K562 (cell line): Measurements from ENCODE around the gene FES. TPM values are rescaled to one million over a fixed set of nuclear protein-coding genes. Genes with fewer than 3 reads are reported as not detected.
A peak's percentile ranks its signal among the peaks of the same experiment; 100 is the strongest.

Source experiments
- ARNT ChIP-seq, 2 experiments: fragments of 450-650 bp; IDR thresholded peaks; 2 replicates each; pipeline ENCODE4 v1.6.1; 2016; ENCODE audit warnings: mild to moderate bottlenecking in 1 of 2
- CBX2 ChIP-seq: fragments of 200-600 bp; sonication (generic); IDR thresholded peaks from one replicate; pipeline ENCODE4 v1.6.1; 2012; ENCODE audit warnings: mild to moderate bottlenecking, low read length, inconsistent platforms; ENCODE audit not compliant: insufficient read depth, poor library complexity, severe bottlenecking
- CREM ChIP-seq: IDR thresholded peaks from 2 replicates; pipeline ENCODE4 v1.6.1; 2014; ENCODE audit warnings: antibody characterized with exemption, low read depth
- CSDE1 ChIP-seq, 2 experiments: fragments of 450-650 bp; IDR thresholded peaks; 2 replicates each; pipeline ENCODE4 v1.6.1; 2016; ENCODE audit warnings: mild to moderate bottlenecking in 1 of 2
- CTBP1 ChIP-seq: fragments of 450-650 bp; IDR thresholded peaks from 2 replicates; pipeline ENCODE4 v1.6.1; 2016; ENCODE audit warnings: borderline replicate concordance
- ELF1 ChIP-seq: fragments of 200-800 bp; sonication (Bioruptor generic); IDR thresholded peaks from 2 replicates; pipeline ENCODE4 v1.6.1; 2016; ENCODE audit warnings: missing genetic modification characterization, missing compliant biosample characterization
- EP400 ChIP-seq: fragments of 450-650 bp; IDR thresholded peaks from 2 replicates; pipeline ENCODE4 v1.6.1; 2017; ENCODE audit warnings: antibody characterized with exemption, mild to moderate bottlenecking, moderate library complexity
- FIP1L1 ChIP-seq: fragments of 200-400 bp; formaldehyde crosslinking; IDR thresholded peaks from 2 replicates; pipeline ENCODE4 v1.6.1; 2018; ENCODE audit warnings: mild to moderate bottlenecking, low read depth, low read length; ENCODE audit not compliant: poor library complexity, severe bottlenecking
- GTF2F1 ChIP-seq: IDR thresholded peaks from 2 replicates; pipeline ENCODE4 v1.6.1; 2011; ENCODE audit warnings: low read depth, low read length, improper control_type of control experiment
- HCFC1 ChIP-seq: IDR thresholded peaks from 2 replicates; pipeline ENCODE4 v1.6.1; 2012; ENCODE audit warnings: low read depth, low read length, improper control_type of control experiment
- HNRNPUL1 ChIP-seq: fragments of 200-400 bp; formaldehyde crosslinking; IDR thresholded peaks from 2 replicates; pipeline ENCODE4 v1.6.1; 2017; ENCODE audit warnings: low read length
- JUN ChIP-seq, 2 experiments: sonication (generic) in 1 of 2; formaldehyde crosslinking in 1 of 2; IDR thresholded peaks; 2 replicates each; pipeline versions ENCODE4 v1.6.1 to v1.8.0; 2012 to 2022; ENCODE audit warnings: borderline replicate concordance in 2 of 2, mild to moderate bottlenecking in 2 of 2, improper control_type of control experiment in 1 of 2, low read depth in 1 of 2, low read length in 1 of 2, missing genetic modification reagents in 1 of 2
- KAT8 ChIP-seq: fragments of 450-650 bp; IDR thresholded peaks from 2 replicates; pipeline ENCODE4 v1.6.1; 2016; ENCODE audit warnings: low read depth, mild to moderate bottlenecking
- NCOA4 ChIP-seq: fragments of 450-650 bp; IDR thresholded peaks from 2 replicates; pipeline ENCODE4 v1.6.1; 2018; ENCODE audit warnings: mild to moderate bottlenecking; ENCODE audit not compliant: partially characterized antibody
- NR2C1 ChIP-seq, 2 experiments: fragments of 450-650 bp; IDR thresholded peaks; 2 replicates each; pipeline ENCODE4 v1.6.1; 2017; ENCODE audit warnings: mild to moderate bottlenecking in 2 of 2, antibody characterized with exemption in 1 of 2, inconsistent platforms in 1 of 2, missing compliant biosample characterization in 1 of 2, missing genetic modification characterization in 1 of 2
- NR2C2 ChIP-seq, 2 experiments: fragments of 200-800 bp in 1 of 2; sonication (Bioruptor generic) in 1 of 2; sonication (generic) in 1 of 2; formaldehyde crosslinking in 1 of 2; IDR thresholded peaks; 2 replicates each; pipeline versions ENCODE4 v1.6.1 to v1.8.0; 2016 to 2022; ENCODE audit warnings: mild to moderate bottlenecking in 1 of 2, missing compliant biosample characterization in 1 of 2, missing genetic modification characterization in 1 of 2, missing genetic modification reagents in 1 of 2
- POLR2AphosphoS2 ChIP-seq: IDR thresholded peaks from 2 replicates; pipeline ENCODE4 v1.6.1; 2012; ENCODE audit warnings: low read length, improper control_type of control experiment
- RBFOX2 ChIP-seq: fragments of 200-400 bp; formaldehyde crosslinking; IDR thresholded peaks from 2 replicates; pipeline ENCODE4 v1.6.1; 2017; ENCODE audit warnings: low read depth, mild to moderate bottlenecking, low read length, moderate library complexity
- SLC30A9 ChIP-seq: fragments of 250-450 bp; sonication (Bioruptor Pico); IDR thresholded peaks from 2 replicates; pipeline ENCODE4 v1.8.0; 2022; ENCODE audit warnings: mild to moderate bottlenecking, moderate library complexity
- SMAD3 ChIP-seq: fragments of 450-650 bp; formaldehyde crosslinking; conservative IDR thresholded peaks from 2 replicates; pipeline ENCODE4 v1.4.0; 2020; ENCODE audit warnings: mild to moderate bottlenecking
- STAT5A ChIP-seq: IDR thresholded peaks from 2 replicates; pipeline ENCODE4 v1.6.1; 2012; ENCODE audit warnings: low read length, inconsistent platforms, borderline replicate concordance
- TAL1 ChIP-seq: fragments of 450-650 bp; IDR thresholded peaks from 2 replicates; pipeline ENCODE4 v1.6.1; 2016; ENCODE audit warnings: mild to moderate bottlenecking
- TCF3 ChIP-seq: sonication (generic); formaldehyde crosslinking; IDR thresholded peaks from 2 replicates; pipeline ENCODE4 v1.4.0; 2020; ENCODE audit warnings: mild to moderate bottlenecking, missing genetic modification reagents
- TFAM ChIP-seq: fragments of 250-450 bp; sonication (Bioruptor Pico); conservative IDR thresholded peaks from 2 replicates; pipeline ENCODE4 v1.5.0; 2021; ENCODE audit warnings: mild to moderate bottlenecking, moderate library complexity
- TRIM24 ChIP-seq, 2 experiments: fragments of 450-650 bp; IDR thresholded peaks; 2 replicates each; pipeline ENCODE4 v1.6.1; 2016
- WHSC1 ChIP-seq: IDR thresholded peaks from one replicate; pipeline ENCODE4 v1.6.1; 2012; ENCODE audit warnings: low read length, control low read depth, inconsistent platforms
- ZBTB8A ChIP-seq: fragments of 450-650 bp; IDR thresholded peaks from 2 replicates; pipeline ENCODE4 v1.6.1; 2018; ENCODE audit warnings: mild to moderate bottlenecking, moderate library complexity; ENCODE audit not compliant: partially characterized antibody
- ZNF75A ChIP-seq: fragments of 450-650 bp; formaldehyde crosslinking; IDR thresholded peaks from 2 replicates; pipeline ENCODE4 v1.4.0; 2020; ENCODE audit warnings: mild to moderate bottlenecking
- ZZZ3 ChIP-seq: fragments of 450-650 bp; IDR thresholded peaks from 2 replicates; pipeline ENCODE4 v1.6.1; 2016; ENCODE audit warnings: antibody characterized with exemption, mild to moderate bottlenecking, moderate library complexity
- polyA plus RNA-seq, 8 experiments: library from polyadenylated mRNA; depleted of rRNA in 4 of 8; stranded (reverse) in 5 of 8; unstranded in 3 of 8; fragments of >200 nt; fragmentation: Nextera tagmentation in 2 of 8; fragmentation: Illumina TruSeq in 1 of 8; extraction: Ambion mirVana in 2 of 8; extraction: Trizol in 1 of 8; gene quantifications; 2 replicates each; pipeline versions ENCODE4 v1.2.1 to v1.2.3, GENCODE V29; 2011 to 2014; ENCODE audit warnings: inconsistent platforms in 1 of 8, missing spikeins in 1 of 8
- total RNA-seq, 7 experiments: library from RNA; depleted of rRNA in 6 of 7; stranded (reverse); fragments of >200 nt in 6 of 7; fragmentation: Illumina TruSeq in 2 of 7; extraction: Trizol in 2 of 7; gene quantifications; 2 replicates each; pipeline versions ENCODE4 v1.2.1 to v1.2.3, GENCODE V29; 2011 to 2021; ENCODE audit warnings: low replicate concordance in 1 of 7
- TF ChIP-seq, protein P1 (sequence below): fragments of 250-450 bp; sonication (Bioruptor Pico); IDR thresholded peaks from 2 replicates; pipeline ENCODE4 v1.8.0; 2022; ENCODE audit warnings: inconsistent platforms, mild to moderate bottlenecking, moderate library complexity, borderline replicate concordance

The FES gene
- total and polyA plus RNA-seq, 9 of the 15 experiments (the other 6 are each of a cell fraction or from before 2014, with no cell fraction given): 0.38 to 2.6 (median 0.82) TPM

DNA sequence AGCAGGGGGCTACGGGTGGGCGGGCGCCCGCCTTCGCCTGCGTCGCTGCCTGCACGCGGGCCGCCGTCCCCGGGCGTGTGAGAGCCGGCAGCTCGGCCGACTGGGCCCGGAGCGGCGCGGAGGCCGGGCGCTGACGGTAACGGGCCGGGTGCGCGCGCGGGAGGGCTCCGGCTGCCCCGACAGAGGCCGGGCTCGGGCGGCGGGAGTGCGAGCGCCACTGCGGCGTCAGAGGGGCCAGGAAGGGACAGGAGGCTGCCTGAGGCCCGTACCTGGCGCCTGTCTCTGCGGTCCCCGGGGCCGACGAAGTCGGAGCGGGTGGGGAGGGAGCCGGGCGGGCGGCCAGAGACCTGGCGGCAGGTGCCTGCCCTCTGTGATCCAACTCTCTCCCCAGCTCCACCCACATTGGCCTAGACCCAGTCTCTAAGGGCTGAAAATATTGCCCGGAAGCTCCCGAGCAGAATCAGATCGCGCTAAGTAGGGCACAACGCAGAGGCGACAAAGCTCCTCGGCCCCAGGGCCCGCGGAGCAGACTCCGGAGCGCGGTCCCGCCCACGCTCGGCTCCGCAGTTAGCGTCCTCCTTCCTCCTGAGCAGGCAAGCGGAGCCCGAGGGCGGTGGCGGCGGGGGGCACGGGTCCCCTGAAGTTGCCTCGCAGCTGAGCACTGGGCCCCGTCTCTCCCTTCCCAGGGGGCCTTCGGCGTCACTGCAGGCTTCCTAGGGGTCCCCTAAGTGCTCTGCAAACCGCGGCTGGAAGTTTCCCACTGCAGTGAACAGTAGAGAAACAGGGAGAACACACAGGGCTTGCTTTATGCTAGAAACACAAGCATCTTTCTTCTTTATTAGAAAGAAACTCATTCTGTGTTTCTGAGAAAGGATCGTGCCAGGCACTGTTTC, 18.8 kb downstream of the FES start, which contains the start of gene MAN2A2 (continued):
- TF ChIP-seq CSDE1 (IDR thresholded peaks at IDR 0.05): no peak
- TF ChIP-seq NR2C2 (CRISPR knock-in tag; IDR thresholded peaks at IDR 0.05): no peak; the same call in 1 of the 2 replicates
- TF ChIP-seq NR2C2 (tag; IDR thresholded peaks at IDR 0.05): no peak
- no peak for TF ChIP-seq ARNT (IDR thresholded peaks at IDR 0.05)
- peak; percentile 44; the same call in 1 of the 2 replicates for TF ChIP-seq CTBP1
- no peak for TF ChIP-seq CBX2
- TF ChIP-seq EP400: no peak
- no peak for TF ChIP-seq NCOA4
- peak; percentile 66; the same call in 1 of the 2 replicates for TF ChIP-seq GTF2F1
- TF ChIP-seq TCF3: no peak; the same call in 1 of the 2 replicates
- no peak for TF ChIP-seq ZBTB8A
- peak; percentile 89 for TF ChIP-seq RBFOX2
- TF ChIP-seq SLC30A9 (CRISPR knock-in tag): no peak
- no peak for TF ChIP-seq STAT5A
- no peak for TF ChIP-seq JUN (IDR thresholded peaks at IDR 0.05; ENCODE audit: borderline replicate concordance, low read depth, low read length)
- peak; percentile 49; the same call in 1 of the 2 replicates for TF ChIP-seq JUN (CRISPR knock-in tag; IDR thresholded peaks at IDR 0.05; ENCODE audit: borderline replicate concordance)
- no peak for TF ChIP-seq NR2C1 (IDR thresholded peaks at IDR 0.05)
- no peak for TF ChIP-seq NR2C1 (tag; IDR thresholded peaks at IDR 0.05)
- peak; percentile 42 for TF ChIP-seq ELF1 (tag)
- no peak for TF ChIP-seq HCFC1
- TF ChIP-seq WHSC1: no peak
- no peak for TF ChIP-seq HNRNPUL1
- TF ChIP-seq FIP1L1: no peak
- TF ChIP-seq KAT8: no peak
- no peak for TF ChIP-seq TRIM24 (IDR thresholded peaks at IDR 0.05)
- no peak for TF ChIP-seq ZNF75A
- peak; percentile 53; the same call in 1 of the 2 replicates for TF ChIP-seq POLR2AphosphoS2
- no peak for TF ChIP-seq ZZZ3
- TF ChIP-seq, protein P1, sequence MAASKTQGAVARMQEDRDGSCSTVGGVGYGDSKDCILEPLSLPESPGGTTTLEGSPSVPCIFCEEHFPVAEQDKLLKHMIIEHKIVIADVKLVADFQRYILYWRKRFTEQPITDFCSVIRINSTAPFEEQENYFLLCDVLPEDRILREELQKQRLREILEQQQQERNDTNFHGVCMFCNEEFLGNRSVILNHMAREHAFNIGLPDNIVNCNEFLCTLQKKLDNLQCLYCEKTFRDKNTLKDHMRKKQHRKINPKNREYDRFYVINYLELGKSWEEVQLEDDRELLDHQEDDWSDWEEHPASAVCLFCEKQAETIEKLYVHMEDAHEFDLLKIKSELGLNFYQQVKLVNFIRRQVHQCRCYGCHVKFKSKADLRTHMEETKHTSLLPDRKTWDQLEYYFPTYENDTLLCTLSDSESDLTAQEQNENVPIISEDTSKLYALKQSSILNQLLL: no peak
- no peak for TF ChIP-seq TAL1
- no peak for TF ChIP-seq TFAM (CRISPR knock-in tag)
- no peak for TF ChIP-seq SMAD3 (CRISPR knock-in tag)
- peak; percentile 50 for TF ChIP-seq CREM
